Nasal cavity respiratory epithelium epithelial cell of viscerocranial mucosa (primary cell): Measurements from ENCODE around the gene APBB2. TPM values are rescaled to one million over a fixed set of nuclear protein-coding genes. Genes with fewer than 3 reads are reported as not detected.

ENCODE experiments used
- total RNA-seq: library from RNA; depleted of rRNA; stranded (reverse); fragments of >200 nt; gene quantifications from 2 replicates; pipeline ENCODE4 v1.2.3, GENCODE V29; 2014

Gene APBB2
- total RNA-seq, result 34.6 and 41.4 TPM in 2 replicates

DNA sequence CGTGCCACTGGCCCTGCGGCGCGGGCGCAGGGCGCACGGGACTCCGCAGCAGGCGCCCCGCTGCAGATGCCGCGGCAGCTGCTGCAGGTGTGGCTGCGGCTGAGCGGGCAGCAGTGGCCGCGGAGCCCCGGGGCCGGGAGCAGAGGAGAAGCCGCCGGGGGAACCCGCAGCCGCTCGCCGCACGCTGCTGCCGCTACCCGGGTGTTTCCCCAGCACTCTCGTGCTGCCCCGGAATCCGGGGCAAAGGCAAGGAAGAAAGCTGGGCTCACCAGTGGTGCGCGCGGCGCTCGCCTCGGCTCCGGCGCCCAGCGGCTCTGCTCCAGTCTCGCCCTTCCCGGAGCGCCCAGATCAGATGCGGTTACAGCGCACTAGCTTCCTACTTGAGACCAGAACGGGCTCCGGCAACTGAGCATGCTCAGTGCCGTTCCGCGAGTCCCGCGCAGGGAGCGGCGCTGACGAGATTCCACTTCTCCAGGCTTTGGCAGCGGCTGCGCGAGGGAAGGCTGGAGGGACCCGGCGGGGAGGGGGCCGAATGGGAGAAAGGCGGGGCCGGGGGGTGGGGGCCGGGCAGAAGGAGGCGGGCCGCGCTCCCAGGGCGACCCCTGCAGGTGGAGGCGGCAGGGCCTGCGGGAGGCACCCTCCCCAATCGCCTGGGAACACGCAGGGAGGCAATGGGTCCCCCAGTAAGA is at the start of gene APBB2:
Gene APBB2 (minus strand): TSS at position 407 of the 689 bp plus-strand sequence. CDS start 181,288 bp downstream, outside the sequence.

DNA sequence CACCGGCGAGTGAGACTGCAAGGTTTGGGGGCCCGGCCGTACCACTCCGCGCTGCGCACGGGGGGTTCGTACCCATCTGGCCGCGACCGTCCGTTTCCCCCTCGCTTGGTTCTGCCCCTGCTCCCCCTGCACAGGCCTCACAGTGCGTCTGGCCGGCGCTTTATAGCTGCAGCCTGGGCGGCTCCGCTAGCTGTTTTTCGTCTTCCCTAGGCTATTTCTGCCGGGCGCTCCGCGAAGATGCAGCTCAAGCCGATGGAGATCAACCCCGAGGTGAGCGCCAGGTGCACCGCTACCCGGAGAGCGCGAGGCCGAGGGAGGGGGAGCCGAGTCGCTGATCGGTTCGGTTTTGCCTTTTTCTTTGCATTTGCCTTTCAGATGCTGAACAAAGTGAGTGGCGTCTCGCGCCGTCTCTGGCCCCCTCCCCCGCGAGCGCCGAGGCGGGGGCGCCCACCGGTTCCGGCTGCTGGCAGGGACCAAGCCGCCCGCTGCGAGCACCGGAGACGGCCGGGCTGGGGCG is 42.5 kb upstream of the APBB2 start, which contains the start of gene UCHL1:
Gene UCHL1 (plus strand): TSS at position 189 of the 517 bp plus-strand sequence. CDS start 49 bp downstream, at position 238.

Other genes starting within 250 kb of the APBB2 start
- 10.1 and 23.9 TPM in 2 replicates for gene UCHL1, start 42.4 kb upstream of the APBB2 start, total RNA-seq